H9 (cell line): ENCODE data around the gene SIGLEC14. TPM values are rescaled to one million over a fixed set of nuclear protein-coding genes. Genes with fewer than 3 reads are reported as not detected.

Experiments used
- DNase-seq: peaks from one replicate; pipeline ENCODE4 v3.0.0-alpha.2; 2017
- H2AFZ ChIP-seq: one replicate; pipeline ENCODE4 v1.6.1; 2013; ENCODE audit warnings: mild to moderate bottlenecking, low read length, control low read depth, moderate library complexity
- H2AK5ac ChIP-seq: 2 replicates; pipeline ENCODE4 v1.6.1; 2013; ENCODE audit warnings: low read length, control low read depth, mixed read lengths; ENCODE audit not compliant: insufficient read length
- H2BK120ac ChIP-seq: one replicate; pipeline ENCODE4 v1.6.1; 2013; ENCODE audit warnings: low read depth, mild to moderate bottlenecking, low read length, control low read depth, inconsistent platforms; ENCODE audit not compliant: poor library complexity, severe bottlenecking
- H2BK12ac ChIP-seq: 2 replicates; pipeline ENCODE4 v1.6.1; 2013; ENCODE audit warnings: low read length, control low read depth, mixed read lengths, low read depth; ENCODE audit not compliant: insufficient read length
- H2BK15ac ChIP-seq: 2 replicates; pipeline ENCODE4 v1.6.1; 2013; ENCODE audit warnings: low read depth, low read length, control low read depth
- H2BK20ac ChIP-seq: one replicate; pipeline ENCODE4 v1.6.1; 2013; ENCODE audit warnings: low read depth, mild to moderate bottlenecking, low read length, control low read depth, inconsistent platforms; ENCODE audit not compliant: poor library complexity, severe bottlenecking
- H2BK5ac ChIP-seq: 2 replicates; pipeline ENCODE4 v1.6.1; 2013; ENCODE audit warnings: low read length, control low read depth, mixed read lengths; ENCODE audit not compliant: insufficient read length
- H3K14ac ChIP-seq: 2 replicates; pipeline ENCODE4 v1.6.1; 2013; ENCODE audit warnings: low read length, control low read depth; ENCODE audit not compliant: insufficient read depth
- H3K18ac ChIP-seq: 2 replicates; pipeline ENCODE4 v1.6.1; 2013; ENCODE audit warnings: low read depth, mild to moderate bottlenecking, mixed read lengths, low read length, control low read depth; ENCODE audit not compliant: insufficient read length
- H3K23ac ChIP-seq: 2 replicates; pipeline ENCODE4 v1.6.1; 2013; ENCODE audit warnings: low read length, control low read depth, mixed read lengths, low read depth; ENCODE audit not compliant: insufficient read length
- H3K23me2 ChIP-seq: 2 replicates; pipeline ENCODE4 v1.6.1; 2013; ENCODE audit warnings: low read depth, mild to moderate bottlenecking, mixed read lengths, low read length, control low read depth; ENCODE audit not compliant: insufficient read length, poor library complexity, severe bottlenecking
- H3K27ac ChIP-seq: 2 replicates; pipeline ENCODE4 v1.5.1; 2013; ENCODE audit warnings: low read length, control low read depth, mixed read lengths, low read depth; ENCODE audit not compliant: insufficient read length
- H3K27me3 ChIP-seq: 2 replicates; pipeline ENCODE4 v1.6.1; 2013; ENCODE audit warnings: low read length, control low read depth, inconsistent platforms; ENCODE audit not compliant: insufficient read depth
- H3K4ac ChIP-seq: 2 replicates; pipeline ENCODE4 v1.6.1; 2013; ENCODE audit warnings: low read depth, mild to moderate bottlenecking, control low read depth, inconsistent platforms, low read length, moderate library complexity
- H3K4me1 ChIP-seq: 2 replicates; pipeline ENCODE4 v1.6.1; 2013; ENCODE audit warnings: low read length, control low read depth, inconsistent platforms; ENCODE audit not compliant: insufficient read depth
- H3K4me2 ChIP-seq: 2 replicates; pipeline ENCODE4 v1.6.1; 2013; ENCODE audit warnings: low read length, control low read depth, mixed read lengths; ENCODE audit not compliant: insufficient read length, insufficient read depth
- H3K56ac ChIP-seq: 2 replicates; pipeline ENCODE4 v1.6.1; 2013; ENCODE audit warnings: low read depth, mild to moderate bottlenecking, mixed read lengths, low read length, control low read depth; ENCODE audit not compliant: insufficient read length
- H3K79me1 ChIP-seq: 2 replicates; pipeline ENCODE4 v1.6.1; 2013; ENCODE audit warnings: low read depth, mild to moderate bottlenecking, moderate library complexity, low read length, control low read depth, inconsistent platforms; ENCODE audit not compliant: insufficient read depth, poor library complexity, severe bottlenecking
- H3K79me2 ChIP-seq: 2 replicates; pipeline ENCODE4 v1.6.1; 2013; ENCODE audit warnings: low read length, control low read depth, inconsistent platforms; ENCODE audit not compliant: insufficient read depth
- H3K9ac ChIP-seq: 2 replicates; pipeline ENCODE4 v1.6.1; 2013; ENCODE audit warnings: low read length, control low read depth, mixed read lengths; ENCODE audit not compliant: insufficient read length; ENCODE audit errors: extremely low read depth
- H3K9me3 ChIP-seq: one replicate; pipeline ENCODE4 v1.6.1; 2013; ENCODE audit warnings: low read depth, low read length, inconsistent platforms; ENCODE audit not compliant: control insufficient read depth
- H3T11ph ChIP-seq: one replicate; pipeline ENCODE4 v1.6.1; 2013; ENCODE audit warnings: mild to moderate bottlenecking, low read length, control low read depth, inconsistent platforms
- H4K20me1 ChIP-seq: one replicate; pipeline ENCODE4 v1.6.1; 2013; ENCODE audit not compliant: control insufficient read depth, insufficient read length, insufficient read depth
- H4K5ac ChIP-seq: 2 replicates; pipeline ENCODE4 v1.6.1; 2013; ENCODE audit warnings: low read depth, mild to moderate bottlenecking, mixed read lengths, low read length, control low read depth; ENCODE audit not compliant: insufficient read length
- H4K8ac ChIP-seq: replicated peaks from 2 replicates; pipeline ENCODE4 v1.6.1; 2013; ENCODE audit warnings: low read length, control low read depth, mixed read lengths, low read depth; ENCODE audit not compliant: insufficient read length
- H4K91ac ChIP-seq: 2 replicates; pipeline ENCODE4 v1.6.1; 2013; ENCODE audit warnings: low read depth, mild to moderate bottlenecking, moderate library complexity, mixed read lengths, low read length, control low read depth; ENCODE audit not compliant: insufficient read length
- H3K27ac Mint-ChIP-seq, 3 experiments: 2 replicates in 2 of 3; 3 replicates in 1 of 3; pipeline ENCODE4 v1.8.0; 2020 to 2021; ENCODE audit warnings: mixed read lengths in 3 of 3, mild to moderate bottlenecking in 1 of 3, moderate library complexity in 1 of 3
- H3K27me3 Mint-ChIP-seq: 2 replicates; pipeline ENCODE4 v1.8.0; 2021; ENCODE audit warnings: low read depth, mild to moderate bottlenecking, moderate library complexity, mixed read lengths
- H3K36me3 Mint-ChIP-seq, 3 experiments: 2 replicates in 2 of 3; 3 replicates in 1 of 3; pipeline ENCODE4 v1.8.0; 2020 to 2021; ENCODE audit warnings: low read depth in 3 of 3, mixed read lengths in 3 of 3; ENCODE audit not compliant: insufficient read depth in 1 of 3
- H3K4me1 Mint-ChIP-seq, 2 experiments: 2 replicates each; pipeline ENCODE4 v1.8.0; 2020; ENCODE audit warnings: mixed read lengths in 2 of 2
- H3K4me3 Mint-ChIP-seq, 2 experiments: 2 replicates in 1 of 2; 3 replicates in 1 of 2; pipeline ENCODE4 v1.8.0; 2020 to 2021; ENCODE audit warnings: mild to moderate bottlenecking in 2 of 2, mixed read lengths in 2 of 2, moderate library complexity in 1 of 2
- H3K9me3 Mint-ChIP-seq, 2 experiments: 2 replicates in 1 of 2; 3 replicates in 1 of 2; pipeline ENCODE4 v1.8.0; 2020; ENCODE audit warnings: mild to moderate bottlenecking in 2 of 2, mixed read lengths in 2 of 2, moderate library complexity in 1 of 2
- CTCF ChIP-seq: fragments of 200-600 bp; sonication (generic); conservative IDR thresholded peaks from 3 replicates; pipeline ENCODE4 v1.8.0; 2021; ENCODE audit warnings: antibody characterized with exemption, mild to moderate bottlenecking
- WGBS: extraction: QIAGEN DNeasy Blood & Tissue Kit; methylation state at CpG from one replicate; pipeline ENCODE4 v1.1.7; 2013; ENCODE audit warnings: missing lambda C conversion rate, low lambda C conversion rate, mixed read lengths; ENCODE audit not compliant: insufficient read length; ENCODE audit errors: extremely low coverage; 5-methylcytosine and 5-hydroxymethylcytosine counted together
- total RNA-seq: library from RNA; stranded (reverse); gene quantifications from 2 replicates; pipeline ENCODE4 v1.2.1, GENCODE V29; 2021

The SIGLEC14 gene
- total RNA-seq, 1 experiment from 2014 or later: not detected

DNA sequence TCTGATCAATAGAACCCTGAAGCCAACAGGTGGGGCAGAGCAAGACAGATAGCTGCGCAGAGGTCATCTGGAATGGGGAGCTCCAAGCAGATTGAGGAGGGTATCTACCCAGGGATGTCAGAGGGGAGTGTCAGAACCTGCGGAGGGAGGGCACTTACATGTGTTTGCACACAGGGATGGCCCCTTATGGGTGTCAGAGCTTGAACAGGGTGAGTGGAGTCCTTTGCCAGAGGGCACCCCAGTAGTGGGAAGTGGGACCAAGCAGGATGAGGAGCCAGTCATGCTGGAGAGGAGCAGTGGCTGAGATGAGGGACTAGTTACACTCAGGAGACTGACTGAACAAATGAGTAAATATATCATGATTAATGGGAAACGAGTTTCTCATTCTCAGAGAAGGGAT lies 17.0 kb upstream of the SIGLEC14 start:
- no peak overlapping the region for H2BK15ac ChIP-seq
- H3K27me3 ChIP-seq: no peaks in the 10 kb centered on the region
- no peak overlapping the region for H3K4me2 ChIP-seq
- Mint-ChIP-seq H3K27me3 (peaks cover 36% of the 10 kb centered on the region), H3K9me3 (peaks cover 20 to 48% of the 10 kb centered on the region in 2 experiments), H3K36me3 (no peaks in the 10 kb centered on the region), H3K4me3 (no peak overlapping the region), H3K27ac (no peak overlapping the region; a peak in 1 of 7 replicates), H3K4me1 (no peaks in the 10 kb centered on the region)
- H4K8ac ChIP-seq: no peak overlapping the region
- no peak overlapping the region for H3K56ac ChIP-seq
- no peaks in the 10 kb centered on the region for H3K79me1 ChIP-seq
- no peak overlapping the region for H3K14ac ChIP-seq
- H3K4ac ChIP-seq: no peak overlapping the region
- H2BK20ac ChIP-seq: no peak overlapping the region
- H2BK120ac ChIP-seq: no peak overlapping the region
- H2AK5ac ChIP-seq: no peak overlapping the region
- no peak for TF ChIP-seq CTCF
- H2AFZ ChIP-seq: no peak overlapping the region
- H4K20me1 ChIP-seq: no peaks in the 10 kb centered on the region
- no peak overlapping the region for H3K18ac ChIP-seq
- H3K79me2 ChIP-seq: no peaks in the 10 kb centered on the region
- H3K23me2 ChIP-seq: no peaks in the 10 kb centered on the region
- no peak overlapping the region for H2BK12ac ChIP-seq
- no peak for DNase-seq
- no peak overlapping the region for H4K5ac ChIP-seq
- no peak overlapping the region for H2BK5ac ChIP-seq
- H3K23ac ChIP-seq: no peak overlapping the region
- H4K91ac ChIP-seq: no peak overlapping the region
- no peak overlapping the region for H3K9ac ChIP-seq
- H3K27ac ChIP-seq: no peak overlapping the region
- H3T11ph ChIP-seq: no peak overlapping the region
- no peaks in the 10 kb centered on the region for H3K4me1 ChIP-seq
- H3K9me3 ChIP-seq: no peaks in the 10 kb centered on the region
- no CpG with 5 or more reads among the region's 3 CpGs for WGBS
